ENCODE results near the gene HGF.

- TF ChIP-seq CTCF (conservative IDR thresholded peaks at IDR 0.05 in 1 of 2, IDR thresholded peaks at IDR 0.05 in 1 of 2; ENCODE audit: extremely low read depth in 1 of 2, insufficient read depth in 1 of 2, low read depth in 1 of 2, low read length in 2 of 2): no peak
- no peak for TF ChIP-seq EZH2 (IDR thresholded peaks at IDR 0.05; ENCODE audit: borderline replicate concordance, low read length)
Observed at GRCh38 chr7:81666209-81666608, 103.6 kb downstream of the HGF start.
